Measurements from ENCODE around the gene ACTR2. TPM values are rescaled to one million over a fixed set of nuclear protein-coding genes. Genes with fewer than 3 reads are reported as not detected.

ACTR2 gene
- total RNA-seq (2022; extraction: Qiagen RNA extraction; ENCODE audit: low read depth), result 115 to 178 TPM (median 169 TPM) in 5 replicates

GRCh38 chr2:65227456-65228262 lies at the start of gene ACTR2:
ACTR2 (plus strand) TSS chr2:65227831; CDS start chr2:65227910, 79 bp downstream.

Other genes with a start within 250 kb of the ACTR2 start
- 10.4 to 12.9 TPM (median 11.2 TPM) in 5 replicates for gene SLC1A4, start 238.4 kb upstream of the ACTR2 start, total RNA-seq (2022; extraction: Qiagen RNA extraction; ENCODE audit: low read depth)
- 10.0 to 11.7 TPM (median 10.9 TPM) in 5 replicates for gene CEP68, start 171.4 kb upstream of the ACTR2 start, total RNA-seq (2022; extraction: Qiagen RNA extraction; ENCODE audit: low read depth)
- gene RAB1A, start 97.7 kb upstream of the ACTR2 start, total RNA-seq (2022; extraction: Qiagen RNA extraction; ENCODE audit: low read depth), result 156 to 263 TPM (median 243 TPM) in 5 replicates
- 29.0 to 35.1 TPM (median 32.9 TPM) in 5 replicates for gene SPRED2, start 204.8 kb downstream of the ACTR2 start, total RNA-seq (2022; extraction: Qiagen RNA extraction; ENCODE audit: low read depth)